Gastrocnemius medialis (tissue), 4 donors: ENCODE results near the gene CDH8. TPM values are rescaled to one million over a fixed set of nuclear protein-coding genes. Genes with fewer than 3 reads are reported as not detected.

Experiments used
- ATAC-seq, 2 donors: fragments of 150-250 bp; one replicate each; pipeline ENCODE4 v1.9.1; 2016
- DNase-seq, 2 donors: peaks; one replicate each; pipeline ENCODE4 v3.0.0-alpha.2; 2019
- H3K27ac ChIP-seq, 4 donors: fragments of 200-600 bp; sonication (generic); 1 replicate in 1 of 4; 2 replicates in 3 of 4; pipeline ENCODE4 v1.5.1; 2016 to 2018; ENCODE audit warnings: mild to moderate bottlenecking in 2 of 4, moderate library complexity in 1 of 4
- H3K27me3 ChIP-seq, 3 donors: fragments of 200-600 bp; sonication (generic) in 2 of 3; 1 replicate in 1 of 3; 2 replicates in 2 of 3; pipeline versions ENCODE4 v1.5.1 to v1.6.0; 2016 to 2019; ENCODE audit warnings: mild to moderate bottlenecking in 1 of 3, moderate library complexity in 1 of 3
- H3K36me3 ChIP-seq, 2 donors: fragments of 200-600 bp; sonication (generic) in 1 of 2; one replicate each; pipeline ENCODE4 v1.5.1; 2017 to 2018
- H3K4me1 ChIP-seq, 2 donors: fragments of 200-600 bp; sonication (generic) in 1 of 2; one replicate each; pipeline ENCODE4 v1.5.1; 2016 to 2017; ENCODE audit warnings: mild to moderate bottlenecking in 2 of 2
- H3K4me3 ChIP-seq, 4 donors: fragments of 200-600 bp; sonication (generic) in 3 of 4; 1 replicate in 1 of 4; 2 replicates in 3 of 4; pipeline ENCODE4 v1.5.1; 2016 to 2019; ENCODE audit warnings: mild to moderate bottlenecking in 2 of 4
- H3K9me3 ChIP-seq, 3 donors: fragments of 200-600 bp; sonication (generic) in 2 of 3; 1 replicate in 1 of 3; 2 replicates in 2 of 3; pipeline ENCODE4 v1.5.1; 2016 to 2019
- CTCF ChIP-seq, 5 experiments: fragments of 450-650 bp in 3 of 5; fragments of 200-600 bp in 2 of 5; sonication (generic) in 2 of 5; IDR thresholded peaks in 4 of 5; conservative IDR thresholded peaks in 1 of 5; 1 replicate in 4 of 5; 2 replicates in 1 of 5; pipeline ENCODE4 v1.5.1; 2016 to 2019; ENCODE audit warnings: antibody characterized with exemption in 5 of 5, mild to moderate bottlenecking in 3 of 5, moderate library complexity in 3 of 5
- POLR2A ChIP-seq, 2 donors: fragments of 450-650 bp; IDR thresholded peaks; one replicate each; pipeline ENCODE4 v1.6.1; 2017; ENCODE audit warnings: antibody characterized with exemption in 2 of 2, mild to moderate bottlenecking in 2 of 2, moderate library complexity in 2 of 2
- in situ Hi-C, 4 donors: fragments of 200-750 bp; cut with MboI; loops; one replicate each; pipeline versions ENCODE4 v1.15.0 to v1.8.0; 2017; ENCODE audit warnings: low sequenced_read_pairs in 4 of 4
- intact Hi-C: fragments of 100-400 bp; cut with DNase I; formaldehyde crosslinking; loops from one replicate; pipeline ENCODE4 v1.15.1; 2023; ENCODE audit warnings: low total_unique reads
- total RNA-seq, 4 donors: library from RNA; depleted of rRNA; stranded (reverse); fragments of >200 nt; gene quantifications; one replicate each; pipeline versions ENCODE4 v1.1.0 to v1.2.3, GENCODE V29; 2016

CDH8 gene
- total RNA-seq, 4 donors from 2014 or later: 0.04 to 0.20 (median 0.17) TPM; not detected in 1

- intact Hi-C loops: no loop called here
These were observed 237.5 kb downstream of the CDH8 start for GRCh38 chr16:61798741-61799140.

GRCh38 chr16:61797961-61798507 is 238.2 kb downstream of the CDH8 start:
- DNase-seq: no peak
- Histone ChIP-seq H3K9me3 (no peaks in the 10 kb centered on the region), H3K27ac (no peak overlapping the region), H3K4me3 (no peak overlapping the region), H3K36me3 (no peaks in the 10 kb centered on the region), H3K4me1 (no peaks in the 10 kb centered on the region), H3K27me3 (no peaks in the 10 kb centered on the region)
- ATAC-seq: no peak
- TF ChIP-seq CTCF (IDR thresholded peaks at IDR 0.05 in 4 of 5, conservative IDR thresholded peaks at IDR 0.05 in 1 of 5) (no peak), POLR2A (IDR thresholded peaks at IDR 0.05) (no peak)
- in situ Hi-C loops (no loop called here), intact Hi-C loops (no loop called here)

More at GRCh38 chr16:61798741-61799140, 237.5 kb downstream of the CDH8 start:
- no peak overlapping the region for H3K4me3 ChIP-seq
- TF ChIP-seq CTCF (IDR thresholded peaks at IDR 0.05 in 4 of 5, conservative IDR thresholded peaks at IDR 0.05 in 1 of 5) (no peak), POLR2A (IDR thresholded peaks at IDR 0.05) (no peak)
- H3K9me3 ChIP-seq: no peaks in the 10 kb centered on the region
- no peaks in the 10 kb centered on the region for H3K27me3 ChIP-seq
- in situ Hi-C loops: no loop called here
- no peaks in the 10 kb centered on the region for H3K4me1 ChIP-seq
- no peak for ATAC-seq
- no peak overlapping the region for H3K27ac ChIP-seq
- no peak for DNase-seq
- no peaks in the 10 kb centered on the region for H3K36me3 ChIP-seq

- intact Hi-C loops (no loop called here), in situ Hi-C loops (no loop called here)
- TF ChIP-seq POLR2A (IDR thresholded peaks at IDR 0.05): no peak
- no peak for TF ChIP-seq CTCF (IDR thresholded peaks at IDR 0.05 in 4 of 5, conservative IDR thresholded peaks at IDR 0.05 in 1 of 5)
- Histone ChIP-seq H3K36me3 (no peaks in the 10 kb centered on the region), H3K4me3 (no peak overlapping the region), H3K4me1 (no peaks in the 10 kb centered on the region), H3K9me3 (no peaks in the 10 kb centered on the region), H3K27me3 (no peaks in the 10 kb centered on the region), H3K27ac (no peak overlapping the region)
- DNase-seq (no peak), ATAC-seq (no peak)
These were observed 238.9 kb downstream of the CDH8 start for GRCh38 chr16:61797296-61797795.

- no peak overlapping the region for H3K27ac ChIP-seq
- ATAC-seq (no peak), DNase-seq (no peak)
- in situ Hi-C loops: no loop called here
- H3K4me1 ChIP-seq: no peaks in the 10 kb centered on the region
- H3K36me3 ChIP-seq: no peaks in the 10 kb centered on the region
- no peaks in the 10 kb centered on the region for H3K27me3 ChIP-seq
- TF ChIP-seq CTCF (IDR thresholded peaks at IDR 0.05 in 4 of 5, conservative IDR thresholded peaks at IDR 0.05 in 1 of 5) (no peak), POLR2A (IDR thresholded peaks at IDR 0.05) (no peak)
- H3K9me3 ChIP-seq: no peaks in the 10 kb centered on the region
- no peak overlapping the region for H3K4me3 ChIP-seq
- intact Hi-C loops: no loop called here
These were observed 243.9 kb downstream of the CDH8 start for GRCh38 chr16:61792194-61792909.
